ENCODE measurements around the gene INO80.

Gene INO80

DNA sequence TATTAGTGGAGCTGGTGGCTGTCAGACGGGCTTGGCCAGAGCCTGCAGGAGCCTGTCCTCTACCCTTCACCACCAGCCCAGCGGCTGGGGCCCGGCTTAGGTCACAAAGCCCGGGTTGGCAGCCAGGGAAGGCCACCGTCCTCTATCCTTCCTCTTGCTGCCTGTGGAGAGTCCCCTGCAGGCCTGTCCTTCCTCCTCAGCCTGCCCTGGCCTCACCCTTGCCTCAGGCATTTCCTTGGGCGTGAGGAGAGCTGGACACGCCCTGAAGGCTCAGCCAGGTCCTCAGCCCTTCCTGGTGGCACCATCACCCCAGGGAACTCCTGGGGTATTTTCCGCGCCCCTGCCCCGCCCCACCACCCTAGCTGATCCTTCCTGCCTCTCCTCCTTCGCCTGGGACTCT is 155.2 kb downstream of the INO80 start:
- Histone ChIP-seq H3K9ac (ENCODE audit: low read length) (no peak overlapping the region), H3K9me2 (ENCODE audit: low read depth, low read length) (no peaks in the 10 kb centered on the region), H3K9me3 (ENCODE audit: low read length) (no peaks in the 10 kb centered on the region), H3K4me3 (ENCODE audit: low read depth, low read length, poor library complexity, severe bottlenecking) (no peak overlapping the region), H2AFZ (ENCODE audit: low read length) (no peak overlapping the region), H3K4me1 (ENCODE audit: insufficient read depth, low read length, severe bottlenecking) (peaks cover 8% of the 10 kb centered on the region), H3K4me2 (ENCODE audit: low read length) (no peak overlapping the region), H4K20me1 (ENCODE audit: insufficient read depth, low read length) (no peaks in the 10 kb centered on the region), H3K79me2 (ENCODE audit: insufficient read depth, low read length) (no peaks in the 10 kb centered on the region), H3K27me3 (ENCODE audit: insufficient read depth, low read length) (no peaks in the 10 kb centered on the region), H3K27ac (ENCODE audit: low read depth, low read length, poor library complexity, severe bottlenecking) (no peak overlapping the region), H3F3A (ENCODE audit: insufficient read depth, low read length) (no peaks in the 10 kb centered on the region), H3K36me3 (ENCODE audit: insufficient read depth, low read length) (no peaks in the 10 kb centered on the region)
- TF ChIP-seq, protein P1, sequence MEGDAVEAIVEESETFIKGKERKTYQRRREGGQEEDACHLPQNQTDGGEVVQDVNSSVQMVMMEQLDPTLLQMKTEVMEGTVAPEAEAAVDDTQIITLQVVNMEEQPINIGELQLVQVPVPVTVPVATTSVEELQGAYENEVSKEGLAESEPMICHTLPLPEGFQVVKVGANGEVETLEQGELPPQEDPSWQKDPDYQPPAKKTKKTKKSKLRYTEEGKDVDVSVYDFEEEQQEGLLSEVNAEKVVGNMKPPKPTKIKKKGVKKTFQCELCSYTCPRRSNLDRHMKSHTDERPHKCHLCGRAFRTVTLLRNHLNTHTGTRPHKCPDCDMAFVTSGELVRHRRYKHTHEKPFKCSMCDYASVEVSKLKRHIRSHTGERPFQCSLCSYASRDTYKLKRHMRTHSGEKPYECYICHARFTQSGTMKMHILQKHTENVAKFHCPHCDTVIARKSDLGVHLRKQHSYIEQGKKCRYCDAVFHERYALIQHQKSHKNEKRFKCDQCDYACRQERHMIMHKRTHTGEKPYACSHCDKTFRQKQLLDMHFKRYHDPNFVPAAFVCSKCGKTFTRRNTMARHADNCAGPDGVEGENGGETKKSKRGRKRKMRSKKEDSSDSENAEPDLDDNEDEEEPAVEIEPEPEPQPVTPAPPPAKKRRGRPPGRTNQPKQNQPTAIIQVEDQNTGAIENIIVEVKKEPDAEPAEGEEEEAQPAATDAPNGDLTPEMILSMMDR (IDR thresholded peaks at IDR 0.05; ENCODE audit: low read length), result no peak
- no peak for TF ChIP-seq EZH2 (IDR thresholded peaks at IDR 0.05; ENCODE audit: borderline replicate concordance, low read length)

DNA sequence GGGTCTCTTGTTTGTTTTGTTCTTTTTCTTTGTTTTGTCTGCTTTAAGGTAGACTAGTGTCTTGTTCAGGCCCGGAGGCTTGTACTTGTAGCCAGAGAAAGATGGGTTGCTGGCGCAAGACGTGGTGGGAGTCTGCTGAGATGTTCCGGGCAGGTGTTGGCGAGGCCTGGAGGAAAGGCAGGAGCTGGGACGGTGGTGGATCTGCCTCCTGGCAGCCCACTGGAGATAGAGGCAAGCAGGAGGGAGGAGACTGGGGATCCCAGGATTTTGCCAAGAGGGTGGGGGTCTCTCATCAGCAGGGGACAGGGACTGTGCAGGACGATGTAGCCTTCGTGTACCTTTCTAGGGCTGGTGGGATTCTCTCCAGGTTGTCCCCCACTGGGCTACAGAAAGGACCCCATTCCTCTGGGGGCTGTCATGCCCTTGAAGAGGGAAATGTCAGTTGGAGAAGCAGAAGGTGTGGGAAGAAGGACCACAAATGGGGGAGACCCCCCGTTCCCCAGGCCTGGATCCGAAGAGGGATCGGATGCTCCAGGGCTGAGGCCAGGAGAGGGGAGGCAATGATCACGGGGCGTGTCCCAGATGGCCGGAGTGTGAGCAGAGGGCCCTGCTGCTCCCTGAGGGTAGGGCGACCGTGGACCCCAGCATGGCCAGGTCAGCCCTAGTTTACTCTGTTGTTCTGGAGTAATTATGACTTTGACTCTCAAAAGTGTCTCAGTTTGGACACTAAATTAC is 155.8 kb downstream of the INO80 start:
- Histone ChIP-seq H3K9me2 (ENCODE audit: low read depth, low read length) (no peaks in the 10 kb centered on the region), H3K79me2 (ENCODE audit: insufficient read depth, low read length) (no peaks in the 10 kb centered on the region), H3K36me3 (ENCODE audit: insufficient read depth, low read length) (no peaks in the 10 kb centered on the region; the same call in 1 of the 2 replicates), H3K27me3 (ENCODE audit: insufficient read depth, low read length) (no peaks in the 10 kb centered on the region), H2AFZ (ENCODE audit: low read length) (no peak overlapping the region), H3K4me1 (ENCODE audit: insufficient read depth, low read length, severe bottlenecking) (peaks cover 8% of the 10 kb centered on the region), H3K27ac (ENCODE audit: low read depth, low read length, poor library complexity, severe bottlenecking) (no peak overlapping the region), H4K20me1 (ENCODE audit: insufficient read depth, low read length) (no peaks in the 10 kb centered on the region), H3K4me3 (ENCODE audit: low read depth, low read length, poor library complexity, severe bottlenecking) (no peak overlapping the region), H3K4me2 (ENCODE audit: low read length) (no peak overlapping the region; the same call in 1 of the 2 replicates), H3K9ac (ENCODE audit: low read length) (no peak overlapping the region), H3F3A (ENCODE audit: insufficient read depth, low read length) (no peaks in the 10 kb centered on the region), H3K9me3 (ENCODE audit: low read length) (no peaks in the 10 kb centered on the region)
- TF ChIP-seq EZH2 (IDR thresholded peaks at IDR 0.05; ENCODE audit: borderline replicate concordance, low read length), result no peak
- TF ChIP-seq, protein P1 (IDR thresholded peaks at IDR 0.05; ENCODE audit: low read length), result no peak

DNA sequence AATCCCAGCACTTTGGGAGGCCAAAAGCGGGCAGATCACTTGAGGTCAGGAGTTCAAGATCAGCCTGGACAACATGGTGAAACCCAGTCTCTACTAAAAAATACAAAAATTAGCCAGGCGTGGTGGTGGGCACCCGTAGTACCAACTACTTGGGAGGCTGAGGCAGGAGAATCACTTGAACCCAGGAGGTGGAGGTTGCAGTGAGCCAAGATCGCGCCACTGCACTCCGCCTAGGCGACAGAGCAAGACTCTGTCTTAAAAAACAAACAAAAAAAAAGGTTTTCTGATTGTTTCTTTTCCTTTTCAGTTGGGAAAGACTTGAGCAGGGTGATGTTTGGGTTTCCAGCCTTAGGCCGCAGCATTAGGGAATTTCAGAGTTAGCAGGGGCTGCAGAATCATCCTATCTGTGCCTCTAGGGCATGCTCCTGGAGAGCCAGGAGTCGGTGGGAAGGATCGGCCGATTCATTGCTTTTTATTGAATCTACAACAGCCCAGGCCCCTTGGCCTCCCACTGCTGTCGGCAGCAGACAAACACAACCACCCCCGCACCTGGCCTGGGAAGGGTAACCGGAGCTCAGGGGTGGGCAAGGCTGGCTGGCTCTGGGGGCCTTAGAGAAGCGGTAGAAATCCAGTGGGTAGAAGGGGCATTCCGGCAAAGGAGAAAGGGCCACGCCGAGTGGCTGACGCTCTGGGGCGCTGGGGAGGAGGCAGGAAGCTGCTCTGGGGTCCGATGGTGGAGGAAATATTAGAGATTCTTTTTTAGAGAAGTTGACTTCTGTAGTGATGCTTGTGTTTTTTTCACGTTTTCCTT is 156.5 kb downstream of the INO80 start:
- Histone ChIP-seq H3K36me3 (ENCODE audit: insufficient read depth, low read length) (no peaks in the 10 kb centered on the region; the same call in 1 of the 2 replicates), H3K9me2 (ENCODE audit: low read depth, low read length) (no peaks in the 10 kb centered on the region), H3K9ac (ENCODE audit: low read length) (no peak overlapping the region), H3K9me3 (ENCODE audit: low read length) (no peaks in the 10 kb centered on the region), H3K4me3 (ENCODE audit: low read depth, low read length, poor library complexity, severe bottlenecking) (no peak overlapping the region), H4K20me1 (ENCODE audit: insufficient read depth, low read length) (no peaks in the 10 kb centered on the region), H3K27me3 (ENCODE audit: insufficient read depth, low read length) (no peaks in the 10 kb centered on the region), H3F3A (ENCODE audit: insufficient read depth, low read length) (no peaks in the 10 kb centered on the region), H2AFZ (ENCODE audit: low read length) (no peak overlapping the region), H3K4me2 (ENCODE audit: low read length) (peak overlapping the region; percentile 0; the same call in 1 of the 2 replicates), H3K4me1 (ENCODE audit: insufficient read depth, low read length, severe bottlenecking) (peaks cover 8% of the 10 kb centered on the region), H3K27ac (ENCODE audit: low read depth, low read length, poor library complexity, severe bottlenecking) (no peak overlapping the region), H3K79me2 (ENCODE audit: insufficient read depth, low read length) (no peaks in the 10 kb centered on the region)
- TF ChIP-seq, protein P1 (IDR thresholded peaks at IDR 0.05; ENCODE audit: low read length), result no peak
- TF ChIP-seq EZH2 (IDR thresholded peaks at IDR 0.05; ENCODE audit: borderline replicate concordance, low read length), result no peak

Data from OCI-LY1 (cell line).